GM19025 (cell line): ENCODE results near the gene NPY4R.
"Not testable (repeated sequence)": the region's sequence is repeated elsewhere in the genome, so short reads cannot be mapped to it uniquely, and the experiment has no call there.

Source experiments
- ATAC-seq: cut with Tn5 transposase; IDR thresholded peaks from one replicate; pipeline ENCODE4 v1.9.1; 2021; ENCODE audit warnings: mild to moderate bottlenecking, low read depth, moderate library complexity; ENCODE audit not compliant: unreplicated experiment

Gene NPY4R, protein sequence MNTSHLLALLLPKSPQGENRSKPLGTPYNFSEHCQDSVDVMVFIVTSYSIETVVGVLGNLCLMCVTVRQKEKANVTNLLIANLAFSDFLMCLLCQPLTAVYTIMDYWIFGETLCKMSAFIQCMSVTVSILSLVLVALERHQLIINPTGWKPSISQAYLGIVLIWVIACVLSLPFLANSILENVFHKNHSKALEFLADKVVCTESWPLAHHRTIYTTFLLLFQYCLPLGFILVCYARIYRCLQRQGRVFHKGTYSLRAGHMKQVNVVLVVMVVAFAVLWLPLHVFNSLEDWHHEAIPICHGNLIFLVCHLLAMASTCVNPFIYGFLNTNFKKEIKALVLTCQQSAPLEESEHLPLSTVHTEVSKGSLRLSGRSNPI

DNA sequence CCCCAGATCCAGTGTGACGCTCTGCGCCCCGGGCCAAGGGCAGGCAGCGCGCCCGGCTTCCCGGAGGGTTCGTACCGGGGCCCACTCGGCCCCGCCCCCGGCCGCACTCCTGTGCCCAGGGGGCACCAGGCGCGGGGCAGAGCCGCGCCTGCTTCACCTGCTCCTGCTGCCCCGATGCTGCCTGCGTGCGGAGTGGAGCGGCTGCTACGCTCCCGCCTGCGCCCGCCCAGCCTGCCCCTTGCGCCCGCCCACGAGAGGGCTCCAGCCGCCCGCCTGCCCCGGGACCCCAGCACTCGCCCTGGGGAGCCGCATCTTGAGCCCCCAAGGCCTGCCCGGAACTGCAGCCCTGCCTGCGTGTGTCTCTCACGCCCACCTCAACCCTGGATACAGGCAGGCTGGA lies at the start of gene NPY4R:
Gene NPY4R, minus strand, starts transcription at position 194 of the 400 bp plus-strand sequence. CDS start 3,323 bp downstream, outside the sequence.
- ATAC-seq, result not testable (repeated sequence)

DNA sequence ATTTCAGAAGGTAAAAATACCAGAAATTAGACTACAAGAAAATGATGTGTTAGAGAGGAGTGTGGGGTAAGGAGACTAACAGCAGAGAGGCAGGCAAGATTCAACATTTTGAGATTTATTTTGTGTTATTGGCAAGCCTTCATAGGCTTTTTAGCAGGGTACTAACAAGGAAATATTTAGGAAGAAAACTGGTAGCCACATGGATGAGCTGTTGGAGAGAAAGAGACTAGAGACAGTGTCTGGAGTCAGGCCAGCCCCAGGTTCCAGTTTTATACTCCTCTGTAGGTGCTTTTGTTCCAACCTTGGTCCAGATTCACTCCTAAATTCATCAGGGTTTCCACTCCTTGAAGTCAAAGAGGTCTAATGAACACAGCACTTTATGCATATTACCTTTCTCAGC lies 49.6 kb upstream of the NPY4R start:
- no peak for ATAC-seq

DNA sequence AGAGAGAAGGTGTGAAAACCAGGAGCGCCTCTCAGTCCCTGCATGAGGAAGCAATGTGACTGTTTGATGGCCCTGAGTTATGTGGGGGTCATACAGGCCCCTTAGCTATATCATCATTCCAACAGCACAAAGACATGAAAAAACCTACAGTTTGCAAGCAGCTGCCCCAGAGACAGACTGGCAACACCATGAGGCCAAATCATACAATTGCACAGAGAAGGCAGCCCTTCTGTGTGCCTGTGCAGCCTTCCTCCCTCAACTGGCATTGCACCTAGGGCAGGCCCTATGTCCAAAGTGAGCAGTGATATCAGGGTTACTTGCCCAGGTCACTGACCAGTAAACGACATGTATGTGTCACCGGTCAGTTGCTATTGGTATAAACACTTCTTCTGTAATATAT lies 49.1 kb upstream of the NPY4R start:
- no peak for ATAC-seq

DNA sequence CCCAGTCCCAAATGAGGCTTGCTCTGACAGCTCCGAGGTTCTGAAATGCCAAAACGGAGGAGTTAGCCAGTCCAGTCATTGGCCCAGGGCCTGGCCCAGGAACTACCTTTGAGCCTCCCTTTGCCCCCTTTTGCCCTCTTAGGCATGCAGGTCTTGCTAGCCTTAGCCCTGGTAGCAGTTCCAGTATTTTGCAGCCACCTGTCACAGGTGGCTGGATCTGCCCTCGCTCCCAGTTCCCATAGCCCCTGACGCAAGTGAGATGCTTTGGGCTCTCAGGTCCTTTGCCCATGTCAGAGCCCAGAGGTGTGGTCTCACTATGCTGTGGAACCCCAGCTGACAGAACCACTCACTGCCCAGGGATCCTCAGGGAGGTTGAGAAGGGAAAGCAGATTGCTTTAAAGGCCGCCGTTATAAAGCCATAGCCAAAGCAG lies 48.7 kb upstream of the NPY4R start:
- no peak for ATAC-seq

DNA sequence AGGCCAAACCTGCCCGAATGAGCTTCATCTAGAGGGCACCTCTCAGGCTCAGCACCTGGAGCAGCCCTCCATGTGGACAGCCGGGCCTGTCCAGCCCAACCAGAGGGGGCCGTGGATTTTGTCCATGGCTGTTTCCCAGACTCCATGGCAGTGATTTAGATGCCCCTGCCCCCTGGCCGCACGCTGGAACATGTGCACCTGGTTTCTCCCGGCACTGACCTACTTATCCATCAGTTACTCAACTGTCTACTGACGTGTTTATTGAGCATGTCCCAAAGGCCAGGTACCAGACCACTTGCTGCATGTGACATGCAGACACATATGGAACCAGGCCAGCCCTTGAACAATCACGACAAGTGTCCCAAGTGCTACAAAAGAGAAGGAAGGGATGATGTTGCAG lies 47.6 kb upstream of the NPY4R start:
- not testable (repeated sequence) for ATAC-seq

DNA sequence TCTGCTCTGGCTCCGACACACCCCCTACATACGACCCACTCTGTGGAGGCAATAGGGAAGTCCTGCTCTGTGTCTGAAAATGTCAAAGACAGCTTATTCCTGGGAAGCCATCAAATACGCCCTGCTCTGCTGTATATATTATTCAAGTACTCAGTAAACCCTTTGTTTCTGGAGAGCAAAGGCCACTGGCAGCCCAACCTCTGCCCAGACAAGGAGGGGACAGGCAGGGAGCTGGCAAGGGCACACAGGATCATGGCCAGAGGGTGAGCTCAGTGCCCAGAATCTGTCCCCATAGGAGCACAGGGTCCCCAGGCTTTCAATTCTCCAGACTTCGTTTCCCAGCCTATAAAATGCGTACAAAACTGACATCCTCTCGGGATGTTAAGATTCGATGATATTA lies 47.0 kb upstream of the NPY4R start:
- ATAC-seq, result not testable (repeated sequence)

DNA sequence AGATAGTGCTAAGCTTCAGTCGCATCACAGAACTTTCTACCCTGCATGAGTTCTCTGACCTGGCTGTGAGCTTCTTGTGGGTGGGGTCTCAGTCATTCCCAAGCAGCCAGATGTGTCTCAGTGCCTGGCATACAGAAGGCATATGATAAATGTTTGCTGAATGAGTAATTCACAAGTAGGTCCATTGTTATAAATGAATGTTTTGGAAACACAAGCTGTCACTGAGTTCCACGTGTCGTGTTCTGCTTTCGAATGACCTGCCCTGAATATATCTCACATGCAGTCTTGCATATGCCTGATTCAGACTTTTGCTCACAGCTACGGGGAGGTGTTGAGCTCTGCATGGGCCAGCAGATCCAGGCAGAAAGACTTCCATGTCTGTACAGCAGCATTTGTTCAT lies 46.2 kb upstream of the NPY4R start:
- ATAC-seq, result not testable (repeated sequence)

DNA sequence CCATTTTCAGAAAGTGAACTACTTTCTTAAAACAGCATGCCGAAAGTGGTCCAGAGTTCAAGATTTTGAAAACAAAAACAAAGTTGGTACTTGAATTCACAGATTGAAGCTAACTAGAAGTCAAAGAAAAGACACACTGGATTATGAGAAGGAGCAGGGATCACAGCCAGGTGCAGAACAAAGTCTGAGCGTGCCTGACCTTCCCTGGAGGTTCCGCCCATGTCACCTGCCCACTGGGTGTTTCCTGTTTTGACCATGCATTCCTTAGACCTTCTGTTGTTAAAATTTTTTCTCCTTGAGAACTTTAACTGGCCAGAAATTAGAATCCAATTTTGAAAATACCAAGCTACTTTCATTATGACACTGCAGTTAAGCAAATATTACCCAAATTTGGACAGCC lies 34.2 kb upstream of the NPY4R start:
- not testable (repeated sequence) for ATAC-seq

DNA sequence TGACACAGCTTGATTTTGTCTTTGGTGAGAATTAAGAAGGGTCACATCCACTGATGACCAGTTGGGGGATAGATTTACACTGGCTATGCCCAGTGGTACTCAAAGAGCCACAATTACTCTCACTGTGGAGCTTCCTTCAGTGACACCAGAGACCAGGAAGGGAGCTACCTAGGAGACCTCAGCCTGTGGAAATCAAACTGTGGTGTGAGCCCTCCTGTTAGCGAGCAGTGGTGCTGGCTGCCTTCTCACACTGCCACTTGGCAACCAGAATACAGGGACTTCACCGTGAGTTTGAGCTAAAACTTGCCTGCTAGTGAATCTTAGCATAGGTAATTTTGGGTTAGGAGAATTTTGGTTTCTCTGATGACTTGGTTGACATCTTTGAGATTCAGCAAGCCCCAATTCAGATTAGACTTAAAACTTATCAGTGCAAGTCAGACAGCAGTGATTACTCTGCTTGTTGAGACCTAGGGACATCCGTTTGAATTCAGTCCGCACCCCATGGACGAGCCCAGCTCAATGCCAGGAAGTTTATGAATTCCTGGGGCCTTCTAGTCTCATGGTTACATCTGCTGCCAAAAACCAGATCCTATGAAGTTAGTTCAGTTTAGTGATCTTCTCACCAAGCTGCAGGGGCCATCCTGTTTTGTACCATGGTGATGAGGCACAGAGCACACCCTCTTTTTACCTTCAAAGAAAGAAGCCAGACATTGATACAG lies 33.4 kb upstream of the NPY4R start:
- ATAC-seq, result not testable (repeated sequence)

DNA sequence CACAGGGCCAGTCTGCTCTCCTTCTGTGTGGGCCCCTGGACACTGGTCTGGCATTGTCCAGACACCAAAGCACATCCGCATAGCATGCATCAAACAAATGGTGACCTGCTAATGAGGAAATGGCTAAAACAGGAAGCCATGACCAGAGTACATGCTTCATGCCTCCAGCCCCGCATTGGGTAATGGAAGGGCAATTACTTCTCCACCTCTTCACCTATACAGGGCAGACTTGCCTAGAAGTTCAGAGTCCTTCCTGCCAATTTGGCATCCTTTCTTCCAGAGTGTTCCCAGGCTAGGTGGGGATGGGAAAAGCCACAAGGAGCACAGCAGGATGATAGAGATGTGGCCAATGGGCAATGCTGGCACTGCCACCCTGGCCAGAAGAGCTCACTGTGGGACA lies 32.1 kb upstream of the NPY4R start:
- ATAC-seq, result not testable (repeated sequence)

DNA sequence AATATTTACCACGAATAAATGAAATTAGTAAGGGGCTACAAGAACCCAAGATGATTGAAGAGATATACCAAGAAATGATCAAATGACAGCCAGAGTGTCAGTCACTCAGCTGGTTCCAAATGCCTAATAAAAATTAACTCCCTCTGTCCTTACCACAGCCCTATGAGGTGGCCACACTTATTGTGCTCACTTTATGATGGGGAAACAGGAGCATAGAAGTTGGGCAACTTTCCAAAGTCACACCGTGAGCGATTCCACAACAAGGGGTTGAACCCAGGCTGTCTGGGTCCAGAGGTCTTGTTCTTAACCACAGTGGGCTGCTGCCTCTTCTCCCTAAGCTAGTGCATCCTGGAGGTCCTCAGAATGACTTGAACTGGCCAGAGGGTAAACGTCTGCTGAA lies 31.6 kb upstream of the NPY4R start:
- ATAC-seq, result not testable (repeated sequence)

DNA sequence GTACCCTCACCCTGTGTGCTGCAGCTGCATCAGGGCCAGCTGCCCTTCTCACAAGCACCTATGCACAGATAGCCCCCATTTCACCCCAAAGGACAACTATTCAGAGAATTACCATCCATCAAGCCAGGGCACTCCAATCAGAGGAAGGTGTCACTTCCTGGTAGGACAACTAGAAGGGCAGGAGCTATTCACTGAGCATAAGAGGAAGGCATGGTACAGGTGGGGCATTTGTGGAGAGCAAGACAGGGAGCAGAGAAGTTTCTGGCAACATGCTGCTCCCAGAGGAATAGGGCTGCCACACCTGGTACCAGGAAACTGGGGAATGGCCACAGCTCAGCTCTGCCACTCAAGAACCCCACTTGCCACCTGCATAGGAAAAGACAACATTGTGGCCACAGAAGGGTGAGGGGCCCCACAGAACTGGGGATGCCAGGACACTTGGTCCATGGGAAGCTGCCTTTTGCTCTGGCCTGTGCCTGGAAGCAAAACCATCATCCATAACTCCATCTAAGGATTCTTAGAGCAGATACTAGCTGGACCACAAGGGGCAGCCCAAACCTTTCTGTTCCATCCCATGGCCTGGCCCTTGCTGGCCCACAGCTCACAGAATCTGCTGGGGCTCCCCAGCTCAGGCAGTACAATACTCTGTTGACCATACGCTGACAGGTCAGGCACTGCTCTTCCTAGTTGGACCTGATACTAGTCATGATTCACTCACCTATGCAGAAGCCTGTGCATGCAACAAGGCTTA lies 25.8 kb upstream of the NPY4R start:
- ATAC-seq, result not testable (repeated sequence)

DNA sequence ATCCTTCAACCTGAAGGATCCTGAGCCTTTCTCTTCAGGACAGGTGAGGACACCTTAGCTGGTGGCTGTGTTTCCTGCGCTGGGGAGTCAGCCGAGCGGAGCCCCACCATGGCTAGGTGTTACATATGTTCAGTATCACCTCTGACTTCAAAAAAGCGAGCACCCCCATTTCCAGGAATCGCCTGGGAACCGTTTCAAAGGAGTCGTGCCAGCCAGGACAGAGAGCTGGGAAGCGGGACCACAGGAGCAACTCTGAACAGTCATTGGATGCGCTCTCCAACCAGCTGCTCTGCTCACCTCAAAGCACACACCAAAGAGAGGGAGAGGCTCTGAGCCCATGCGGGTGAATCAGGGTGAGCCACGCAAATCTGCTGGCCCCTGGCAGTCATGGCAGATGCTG lies 24.5 kb upstream of the NPY4R start:
- ATAC-seq, result not testable (repeated sequence)

DNA sequence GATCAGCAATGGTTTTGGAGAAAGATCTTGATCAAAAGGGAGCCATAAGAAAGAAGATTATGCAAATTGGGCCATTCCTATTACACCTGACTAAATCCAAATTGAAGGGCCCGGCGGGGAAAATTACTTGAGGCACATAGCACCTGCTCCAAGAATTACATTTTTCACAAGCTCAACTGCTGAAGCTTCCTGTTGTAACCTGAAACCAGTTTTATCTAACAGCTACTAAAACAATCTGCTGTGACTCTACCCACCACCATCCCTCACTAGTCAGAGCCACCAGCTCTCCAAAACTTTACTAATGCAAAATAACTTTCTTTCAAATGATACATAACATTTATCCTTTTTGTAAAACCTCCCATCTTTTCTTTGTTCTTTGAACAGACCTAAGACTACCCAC lies 20.7 kb upstream of the NPY4R start:
- ATAC-seq, result not testable (repeated sequence)

DNA sequence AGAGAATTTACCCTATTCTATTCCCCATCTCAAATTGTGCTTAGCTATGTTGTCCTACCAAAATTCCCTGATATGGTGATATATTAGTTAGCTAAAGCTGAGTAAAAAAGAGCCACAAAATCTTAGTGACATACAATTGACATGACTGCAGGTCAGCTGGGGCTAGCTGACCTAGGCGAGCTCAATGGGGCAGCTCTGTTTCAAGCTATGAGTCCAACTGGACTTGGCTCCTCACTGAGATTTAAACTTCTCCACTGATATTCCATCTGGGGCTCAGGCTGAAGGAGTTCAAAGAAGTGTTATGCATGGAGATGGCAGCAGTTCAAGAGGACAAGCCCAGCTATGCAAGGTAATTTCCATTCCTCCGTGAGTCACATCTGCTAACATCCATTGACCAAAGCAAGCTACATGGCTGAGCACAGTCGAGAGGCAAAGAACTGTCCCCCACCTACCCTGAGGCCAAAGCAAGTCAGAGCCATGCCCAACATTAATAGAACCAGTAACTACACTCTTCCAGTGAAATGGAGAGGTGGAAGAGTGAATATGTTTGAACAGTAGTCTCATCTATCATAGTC lies 9.1 kb upstream of the NPY4R start:
- ATAC-seq, result not testable (repeated sequence)

DNA sequence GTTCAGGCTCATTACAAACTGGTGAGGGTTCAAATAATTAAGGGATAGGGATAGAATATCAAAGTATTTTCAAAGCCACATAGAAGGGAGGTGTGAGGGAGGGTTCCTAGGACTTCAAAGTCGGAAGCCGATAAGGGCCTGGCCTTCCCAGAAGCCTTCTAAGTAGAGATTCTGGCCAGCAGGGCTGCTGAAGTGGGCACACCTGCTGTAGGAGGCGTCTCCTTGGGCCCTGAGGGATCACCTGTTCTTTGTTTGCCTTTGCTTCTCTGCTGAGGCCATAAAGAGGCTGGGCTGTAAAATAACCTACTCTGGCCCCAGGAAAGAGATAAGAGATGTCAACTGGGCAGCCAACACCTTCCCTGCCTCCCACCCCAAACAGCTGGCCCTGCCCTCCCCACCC lies 8.0 kb upstream of the NPY4R start:
- not testable (repeated sequence) for ATAC-seq

DNA sequence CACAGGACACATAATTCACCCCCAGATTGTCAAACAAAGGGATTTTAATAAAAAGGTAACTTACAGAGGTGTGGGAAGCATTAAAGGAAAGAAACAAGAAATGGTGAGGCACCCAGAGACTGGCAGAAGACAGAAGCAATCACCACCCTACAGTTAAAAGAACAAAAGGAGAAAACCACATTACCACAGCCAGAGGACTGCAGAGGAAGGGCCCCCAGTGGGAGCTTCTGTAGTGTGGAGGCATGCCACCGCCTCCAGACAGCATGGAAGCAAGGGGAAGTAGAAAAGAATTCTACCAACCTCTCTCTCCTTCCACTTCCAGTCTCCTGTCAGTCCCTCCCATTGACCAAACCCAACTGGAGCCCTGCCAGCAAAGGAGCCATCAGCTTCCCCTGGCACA lies 4.4 kb upstream of the NPY4R start:
- not testable (repeated sequence) for ATAC-seq

DNA sequence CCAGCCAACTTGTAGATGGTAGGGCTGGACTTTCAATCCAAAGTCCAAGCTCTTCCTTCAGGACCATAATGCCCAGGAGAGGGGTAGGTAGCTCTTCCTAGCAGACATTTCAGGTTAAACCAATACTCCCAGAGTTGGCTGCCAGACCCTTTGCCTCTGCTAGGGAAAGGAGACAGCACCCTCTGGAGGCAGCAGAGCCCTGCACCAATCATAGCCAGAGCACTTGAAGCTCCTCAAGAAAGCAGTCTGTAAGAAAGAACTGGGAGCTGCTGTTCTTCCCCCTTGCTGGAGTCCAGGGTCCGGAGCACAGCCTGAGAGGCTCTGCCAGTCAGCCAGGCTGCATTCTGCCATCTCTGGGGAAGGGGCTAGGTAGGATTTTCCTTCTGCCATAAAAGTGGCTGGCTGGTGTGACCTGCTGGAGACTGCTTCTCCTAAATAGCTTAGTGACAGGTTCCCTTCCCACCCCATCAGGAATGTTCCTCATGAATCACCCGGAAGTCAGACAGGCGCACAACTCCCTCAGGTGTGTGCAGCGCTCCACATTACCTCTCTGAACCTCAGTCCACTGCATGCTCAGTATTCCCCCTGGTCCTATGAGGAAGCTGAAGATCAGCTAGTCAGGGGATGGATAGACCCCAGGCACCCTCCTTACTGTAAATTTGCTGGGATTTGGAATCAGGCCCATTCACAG lies 2.5 kb upstream of the NPY4R start:
- not testable (repeated sequence) for ATAC-seq

DNA sequence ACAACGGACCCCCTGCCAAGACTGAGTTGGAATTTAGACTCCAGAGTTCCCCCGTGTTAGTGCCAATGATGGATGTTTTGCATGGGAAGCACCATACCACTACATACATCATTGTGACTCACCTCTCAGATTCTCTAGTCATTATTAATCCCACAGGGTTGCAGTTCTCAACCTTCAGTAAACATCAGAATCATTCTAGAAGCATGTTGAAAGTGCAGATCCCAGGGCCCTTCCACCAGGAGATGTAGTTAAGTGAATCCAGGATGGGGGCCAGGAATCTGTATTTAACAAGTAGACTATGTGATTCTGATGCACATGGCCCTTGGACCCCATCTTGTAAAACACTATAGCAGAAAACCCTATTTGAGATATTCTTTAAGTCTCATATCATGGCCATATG lies 2.1 kb downstream of the NPY4R start:
- not testable (repeated sequence) for ATAC-seq

DNA sequence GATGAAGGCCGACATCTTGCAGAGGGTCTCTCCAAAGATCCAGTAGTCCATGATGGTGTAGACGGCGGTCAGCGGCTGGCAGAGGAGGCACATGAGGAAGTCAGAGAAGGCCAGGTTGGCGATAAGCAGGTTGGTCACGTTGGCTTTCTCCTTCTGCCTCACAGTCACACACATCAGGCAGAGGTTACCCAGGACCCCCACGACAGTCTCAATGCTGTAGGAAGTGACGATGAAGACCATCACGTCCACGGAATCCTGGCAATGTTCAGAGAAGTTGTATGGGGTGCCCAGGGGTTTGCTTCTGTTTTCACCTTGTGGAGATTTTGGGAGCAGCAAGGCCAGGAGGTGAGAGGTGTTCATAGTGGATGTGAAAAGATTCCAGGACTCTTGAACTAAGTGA lies 3.5 kb downstream of the NPY4R start:
- ATAC-seq, result not testable (repeated sequence)
